Panc1 (cell line): ENCODE data around the gene CAPS2. TPM values are rescaled to one million over a fixed set of nuclear protein-coding genes. Genes with fewer than 3 reads are reported as not detected.

ENCODE experiments used
- ATAC-seq: fragments of 200-7000 bp; cut with Tn5 transposase; 2 replicates; pipeline ENCODE4 v1.9.1; 2020; ENCODE audit warnings: mild to moderate bottlenecking, moderate library complexity
- BruUV-seq: library from RNA; stranded (reverse); fragments of 400-500 nt; replicated peaks from 2 replicates; lab custom pipeline; 2021; lab: Mats Ljungman, UMichigan
- CTCF ChIA-PET: fragments of 300-600 bp; sonication (Branson Sonifier 250); formaldehyde crosslinking; loops from one replicate; lab custom pipeline; 2022; ENCODE audit warnings: antibody characterized with exemption; lab: Charles Lee
- POLR2A ChIA-PET: fragments of 300-600 bp; sonication (Branson Sonifier 250); formaldehyde crosslinking; loops from one replicate; lab custom pipeline; 2022; ENCODE audit warnings: antibody characterized with exemption; lab: Charles Lee
- DNase-seq: peaks from one replicate; pipeline ENCODE4 v3.0.0-alpha.2; 2010; ENCODE audit warnings: low read depth, low spot score
- H3K27ac ChIP-seq: 2 replicates; pipeline ENCODE4 v1.5.1; 2011; ENCODE audit warnings: mild to moderate bottlenecking, low read length, inconsistent platforms
- H3K27me3 ChIP-seq: fragments of 200-500 bp; sonication (Bioruptor generic); 2 replicates; pipeline ENCODE4 v1.6.0; 2014; ENCODE audit warnings: low read length, inconsistent platforms; ENCODE audit not compliant: control insufficient read depth, insufficient read depth
- H3K36me3 ChIP-seq: fragments of 200-500 bp; sonication (Bioruptor generic); 2 replicates; pipeline ENCODE4 v1.5.1; 2014; ENCODE audit warnings: inconsistent platforms, mild to moderate bottlenecking, low read length, moderate library complexity; ENCODE audit not compliant: control insufficient read depth, insufficient read depth
- H3K4me1 ChIP-seq: 2 replicates; pipeline ENCODE4 v1.5.1; 2011; ENCODE audit warnings: inconsistent platforms, mild to moderate bottlenecking, low read length, moderate library complexity; ENCODE audit not compliant: control insufficient read depth, insufficient read depth
- H3K4me3 ChIP-seq, 2 experiments: 2 replicates each; pipeline ENCODE4 v1.5.1; 2011 to 2012; ENCODE audit warnings: low read depth in 2 of 2, low read length in 2 of 2, mild to moderate bottlenecking in 2 of 2, inconsistent platforms in 1 of 2, moderate library complexity in 1 of 2
- H3K9me3 ChIP-seq: fragments of 200-500 bp; sonication (Bioruptor generic); 2 replicates; pipeline ENCODE4 v1.5.1; 2014; ENCODE audit warnings: low read depth, mild to moderate bottlenecking, inconsistent platforms, low read length, moderate library complexity; ENCODE audit not compliant: control insufficient read depth, insufficient read depth
- POLR2AphosphoS5 ChIP-seq: IDR thresholded peaks from 2 replicates; pipeline ENCODE4 v1.6.1; 2012; ENCODE audit warnings: mild to moderate bottlenecking, low read depth, low read length, moderate library complexity
- SIN3A ChIP-seq: IDR thresholded peaks from 2 replicates; pipeline ENCODE4 v1.6.1; 2012; ENCODE audit warnings: low read depth, mild to moderate bottlenecking, low read length, moderate library complexity, borderline replicate concordance; ENCODE audit not compliant: insufficient read depth
- TCF7L2 ChIP-seq: IDR thresholded peaks from 2 replicates; pipeline ENCODE4 v1.6.1; 2011; ENCODE audit warnings: mild to moderate bottlenecking, low read depth, low read length, inconsistent platforms
- in situ Hi-C: cut with HindIII; loops from 2 replicates; pipeline ENCODE4 v1.10.0; 2016; ENCODE audit warnings: low sequenced_read_pairs, low pct_unique_long_range_greater_than_20kb
- intact Hi-C: fragments of 100-400 bp; cut with micrococcal nuclease; formaldehyde crosslinking; loops from one replicate; pipeline ENCODE4 v1.10.0; 2022; ENCODE audit not compliant: unreplicated experiment
- total RNA-seq: library from RNA; stranded (reverse); gene quantifications from one replicate; pipeline ENCODE4 v1.2.1, GENCODE V29; 2021; ENCODE audit not compliant: unreplicated experiment
- TF ChIP-seq, protein P1 (sequence below), 2 experiments: IDR thresholded peaks; 2 replicates each; pipeline ENCODE4 v1.6.1; 2011 to 2012; ENCODE audit warnings: low read depth in 2 of 2, control low read depth in 1 of 2, low read length in 1 of 2, mild to moderate bottlenecking in 1 of 2, moderate library complexity in 1 of 2; ENCODE audit not compliant: insufficient read depth in 1 of 2
- TF ChIP-seq, protein P2 (sequence below): fragments of 450-650 bp; IDR thresholded peaks from 2 replicates; pipeline ENCODE4 v1.5.1; 2017; ENCODE audit warnings: mild to moderate bottlenecking

The CAPS2 gene
- total RNA-seq, 1 experiment from 2014 or later: 11.8 TPM

DNA sequence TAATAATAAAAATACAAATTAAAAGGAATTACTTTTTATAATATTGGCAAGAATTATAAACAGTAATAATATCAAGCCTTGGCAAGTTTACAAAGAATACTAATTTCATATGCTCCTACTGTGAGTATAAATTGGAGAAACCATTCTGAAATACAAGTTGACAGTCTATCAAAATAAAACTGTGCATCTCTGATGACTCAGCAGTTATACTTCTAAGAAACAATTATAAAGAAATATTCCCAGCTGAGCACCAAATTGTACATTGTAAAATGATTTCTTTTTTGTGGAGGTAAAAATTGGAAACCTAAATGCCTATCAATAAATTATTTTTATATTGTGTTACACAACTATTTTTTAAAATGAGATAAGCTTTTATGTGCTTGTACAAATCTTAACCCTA, 85.0 kb downstream of the CAPS2 start:
- BruUV-seq: no TSS peak
- TF ChIP-seq, protein P1, sequence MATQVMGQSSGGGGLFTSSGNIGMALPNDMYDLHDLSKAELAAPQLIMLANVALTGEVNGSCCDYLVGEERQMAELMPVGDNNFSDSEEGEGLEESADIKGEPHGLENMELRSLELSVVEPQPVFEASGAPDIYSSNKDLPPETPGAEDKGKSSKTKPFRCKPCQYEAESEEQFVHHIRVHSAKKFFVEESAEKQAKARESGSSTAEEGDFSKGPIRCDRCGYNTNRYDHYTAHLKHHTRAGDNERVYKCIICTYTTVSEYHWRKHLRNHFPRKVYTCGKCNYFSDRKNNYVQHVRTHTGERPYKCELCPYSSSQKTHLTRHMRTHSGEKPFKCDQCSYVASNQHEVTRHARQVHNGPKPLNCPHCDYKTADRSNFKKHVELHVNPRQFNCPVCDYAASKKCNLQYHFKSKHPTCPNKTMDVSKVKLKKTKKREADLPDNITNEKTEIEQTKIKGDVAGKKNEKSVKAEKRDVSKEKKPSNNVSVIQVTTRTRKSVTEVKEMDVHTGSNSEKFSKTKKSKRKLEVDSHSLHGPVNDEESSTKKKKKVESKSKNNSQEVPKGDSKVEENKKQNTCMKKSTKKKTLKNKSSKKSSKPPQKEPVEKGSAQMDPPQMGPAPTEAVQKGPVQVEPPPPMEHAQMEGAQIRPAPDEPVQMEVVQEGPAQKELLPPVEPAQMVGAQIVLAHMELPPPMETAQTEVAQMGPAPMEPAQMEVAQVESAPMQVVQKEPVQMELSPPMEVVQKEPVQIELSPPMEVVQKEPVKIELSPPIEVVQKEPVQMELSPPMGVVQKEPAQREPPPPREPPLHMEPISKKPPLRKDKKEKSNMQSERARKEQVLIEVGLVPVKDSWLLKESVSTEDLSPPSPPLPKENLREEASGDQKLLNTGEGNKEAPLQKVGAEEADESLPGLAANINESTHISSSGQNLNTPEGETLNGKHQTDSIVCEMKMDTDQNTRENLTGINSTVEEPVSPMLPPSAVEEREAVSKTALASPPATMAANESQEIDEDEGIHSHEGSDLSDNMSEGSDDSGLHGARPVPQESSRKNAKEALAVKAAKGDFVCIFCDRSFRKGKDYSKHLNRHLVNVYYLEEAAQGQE (IDR thresholded peaks at IDR 0.05; ENCODE audit: insufficient read depth in 1 of 2, low read depth in 2 of 2, low read length in 1 of 2): no peak
- TF ChIP-seq, protein P2, sequence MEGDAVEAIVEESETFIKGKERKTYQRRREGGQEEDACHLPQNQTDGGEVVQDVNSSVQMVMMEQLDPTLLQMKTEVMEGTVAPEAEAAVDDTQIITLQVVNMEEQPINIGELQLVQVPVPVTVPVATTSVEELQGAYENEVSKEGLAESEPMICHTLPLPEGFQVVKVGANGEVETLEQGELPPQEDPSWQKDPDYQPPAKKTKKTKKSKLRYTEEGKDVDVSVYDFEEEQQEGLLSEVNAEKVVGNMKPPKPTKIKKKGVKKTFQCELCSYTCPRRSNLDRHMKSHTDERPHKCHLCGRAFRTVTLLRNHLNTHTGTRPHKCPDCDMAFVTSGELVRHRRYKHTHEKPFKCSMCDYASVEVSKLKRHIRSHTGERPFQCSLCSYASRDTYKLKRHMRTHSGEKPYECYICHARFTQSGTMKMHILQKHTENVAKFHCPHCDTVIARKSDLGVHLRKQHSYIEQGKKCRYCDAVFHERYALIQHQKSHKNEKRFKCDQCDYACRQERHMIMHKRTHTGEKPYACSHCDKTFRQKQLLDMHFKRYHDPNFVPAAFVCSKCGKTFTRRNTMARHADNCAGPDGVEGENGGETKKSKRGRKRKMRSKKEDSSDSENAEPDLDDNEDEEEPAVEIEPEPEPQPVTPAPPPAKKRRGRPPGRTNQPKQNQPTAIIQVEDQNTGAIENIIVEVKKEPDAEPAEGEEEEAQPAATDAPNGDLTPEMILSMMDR: no peak
- no peak for TF ChIP-seq TCF7L2
- TF ChIP-seq SIN3A: no peak
- no peak for TF ChIP-seq POLR2AphosphoS5

DNA sequence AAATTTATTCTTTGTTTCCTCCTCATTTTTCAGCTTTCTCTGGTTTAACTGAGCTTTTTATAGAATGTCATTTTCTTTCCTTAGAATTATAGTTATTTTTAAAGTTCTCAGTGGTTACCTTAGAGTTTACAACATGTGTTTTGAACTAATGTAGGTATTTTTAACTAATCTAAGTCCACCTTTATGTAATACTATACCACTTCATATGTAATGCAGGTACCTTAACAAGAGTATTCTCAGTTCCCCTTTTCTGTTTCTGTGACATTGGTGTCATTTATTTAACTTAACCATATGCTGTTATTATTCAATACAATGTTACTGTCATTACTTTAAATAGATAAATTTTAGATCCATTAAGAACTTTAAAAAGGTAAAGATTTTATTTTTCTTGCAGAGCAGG, 90.1 kb downstream of the CAPS2 start:
- ChIA-PET CTCF (no interaction called here), POLR2A (no interaction called here)
- in situ Hi-C loops: no loop called here
- TF ChIP-seq, protein P2: no peak
- no peak for TF ChIP-seq TCF7L2
- TF ChIP-seq POLR2AphosphoS5: no peak
- TF ChIP-seq, protein P1 (IDR thresholded peaks at IDR 0.05; ENCODE audit: insufficient read depth in 1 of 2, low read depth in 2 of 2, low read length in 1 of 2): no peak
- no peak for TF ChIP-seq SIN3A
- Histone ChIP-seq H3K4me3 (no peak overlapping the region), H3K27ac (no peak overlapping the region), H3K27me3 (no peaks in the 10 kb centered on the region), H3K4me1 (no peaks in the 10 kb centered on the region), H3K9me3 (peaks cover 24% of the 10 kb centered on the region; the same call in 1 of the 2 replicates), H3K36me3 (no peaks in the 10 kb centered on the region)
- ATAC-seq (no peak), DNase-seq (no peak)
- intact Hi-C loops: no loop called here
- no TSS peak for BruUV-seq

More for the DNA sequence above, 85.0 kb downstream of the CAPS2 start:
- Histone ChIP-seq H3K27ac (no peak overlapping the region), H3K4me3 (no peak overlapping the region), H3K4me1 (no peaks in the 10 kb centered on the region), H3K36me3 (no peaks in the 10 kb centered on the region), H3K9me3 (peaks cover 13% of the 10 kb centered on the region; the same call in 1 of the 2 replicates), H3K27me3 (no peaks in the 10 kb centered on the region)
- intact Hi-C loops (no loop called here), in situ Hi-C loops (no loop called here)
- ChIA-PET CTCF (no interaction called here), POLR2A (no interaction called here)
- DNase-seq (no peak), ATAC-seq (no peak)
